GM23248 (cell line): Measurements from ENCODE around the gene PGA5.
"Not testable (repeated sequence)": the region's sequence is repeated elsewhere in the genome, so short reads cannot be mapped to it uniquely, and the experiment has no call there.

Experiments used
- EZH2 ChIP-seq: fragments of 200-600 bp; sonication (generic); IDR thresholded peaks from 2 replicates; pipeline ENCODE4 v1.6.1; 2018; ENCODE audit warnings: antibody characterized with exemption, mild to moderate bottlenecking; ENCODE audit not compliant: insufficient read depth, poor library complexity, severe bottlenecking
- EZH2phosphoT487 ChIP-seq: fragments of 200-600 bp; sonication (generic); IDR thresholded peaks from 2 replicates; pipeline ENCODE4 v1.6.1; 2018; ENCODE audit warnings: antibody characterized with exemption, moderate library complexity, mild to moderate bottlenecking, low read depth; ENCODE audit not compliant: insufficient read depth

GRCh38 chr11:61202950-61203746 is 37.8 kb upstream of the PGA5 start, which contains the start of gene PGA3:
- not testable (repeated sequence) for TF ChIP-seq EZH2, EZH2phosphoT487
